K562 (cell line): ENCODE results near the gene HMGB2. TPM values are rescaled to one million over a fixed set of nuclear protein-coding genes. Genes with fewer than 3 reads are reported as not detected.

Experiments
- ATAC-seq: fragments of 200-7000 bp; cut with Tn5 transposase; 3 replicates; pipeline ENCODE4 v1.9.1; 2020; ENCODE audit warnings: moderate library complexity
- BruUV-seq: library from RNA; stranded (reverse); fragments of 400-500 nt; replicated peaks from 2 replicates; lab custom pipeline; 2021; lab: Mats Ljungman, UMichigan
- CTCF ChIA-PET: fragments of 300-600 bp; formaldehyde crosslinking; extraction: SDS; loops from one replicate; lab custom pipeline; 2021; ENCODE audit warnings: low intra/inter-chr PET ratio; lab: Yijun Ruan, JAX
- POLR2A ChIA-PET: fragments of 300-600, 350-650 bp; sonication (Branson Sonifier 250); formaldehyde crosslinking; extraction: SDS; loops from one replicate; lab custom pipeline; 2021; ENCODE audit warnings: antibody characterized with exemption, inconsistent platforms; lab: Yijun Ruan, JAX
- DNase-seq, 4 experiments: peaks; one replicate each; pipeline versions ENCODE4 v3.0.0 to v3.0.0-alpha.2; 2011 to 2018; ENCODE audit warnings: low spot score in 3 of 4, mixed read lengths in 3 of 4; ENCODE audit errors: extremely low read depth in 1 of 4
- FAIRE-seq: peaks from 2 replicates; lab custom pipeline; 2011; peaks lifted over from hg19 to GRCh38; lab: Jason Lieb, UNC
- H2AFZ ChIP-seq: 2 replicates; pipeline ENCODE4 v1.6.0; 2011; ENCODE audit warnings: low read depth, low read length, control low read depth, inconsistent platforms
- H3K27ac ChIP-seq: fragments of 200-600 bp; 3 replicates; pipeline ENCODE4 v1.8.0; 2011; ENCODE audit warnings: low read depth, mild to moderate bottlenecking, control low read depth, inconsistent platforms, low read length, moderate library complexity, mixed read lengths; ENCODE audit errors: extremely low read depth
- H3K27me3 ChIP-seq, 2 experiments: fragments of 300-600 bp in 1 of 2; 2 replicates in 1 of 2; 3 replicates in 1 of 2; pipeline versions ENCODE4 v1.6.0 to v1.8.0; 2011; ENCODE audit warnings: inconsistent platforms in 2 of 2, low read length in 2 of 2, mild to moderate bottlenecking in 1 of 2, mixed read lengths in 1 of 2, moderate library complexity in 1 of 2; ENCODE audit not compliant: control insufficient read depth in 2 of 2, insufficient read depth in 2 of 2
- H3K36me3 ChIP-seq: fragments of 300-600 bp; 3 replicates; pipeline ENCODE4 v1.8.0; 2011; ENCODE audit warnings: mild to moderate bottlenecking, low read length, inconsistent platforms; ENCODE audit not compliant: control insufficient read depth, insufficient read depth
- H3K4me1 ChIP-seq, 2 experiments: fragments of 200-600 bp in 1 of 2; replicated peaks in 1 of 2; 2 replicates in 1 of 2; 3 replicates in 1 of 2; pipeline versions ENCODE4 v1.5.1 to v1.8.0; 2011; ENCODE audit warnings: inconsistent platforms in 2 of 2, low read length in 2 of 2, mild to moderate bottlenecking in 1 of 2, mixed read lengths in 1 of 2, moderate library complexity in 1 of 2; ENCODE audit not compliant: control insufficient read depth in 2 of 2, insufficient read depth in 2 of 2
- H3K4me2 ChIP-seq: 2 replicates; pipeline ENCODE4 v1.6.1; 2011; ENCODE audit warnings: low read length, control low read depth, inconsistent platforms, mixed read lengths; ENCODE audit not compliant: insufficient read depth
- H3K4me3 ChIP-seq: fragments of 200-600 bp; sonication (generic), shearing (Covaris generic); 2 replicates; pipeline ENCODE4 v1.5.1; 2016; ENCODE audit warnings: control low read depth, inconsistent platforms
- H3K79me2 ChIP-seq: fragments of 200-600 bp; 3 replicates; pipeline ENCODE4 v1.8.0; 2011; ENCODE audit warnings: low read length, inconsistent platforms; ENCODE audit not compliant: control insufficient read depth, insufficient read depth
- H3K9ac ChIP-seq, 2 experiments: 2 replicates each; pipeline versions ENCODE4 v1.6.0 to v1.6.1; 2011; ENCODE audit warnings: low read depth in 2 of 2, low read length in 2 of 2, control low read depth in 1 of 2, inconsistent platforms in 1 of 2, mild to moderate bottlenecking in 1 of 2, mixed read lengths in 1 of 2; ENCODE audit not compliant: insufficient read depth in 1 of 2
- H3K9me1 ChIP-seq: one replicate; pipeline ENCODE4 v1.6.0; 2011; ENCODE audit warnings: inconsistent platforms, mild to moderate bottlenecking, low read length, moderate library complexity; ENCODE audit not compliant: control insufficient read depth, insufficient read depth
- H3K9me3 ChIP-seq: replicated peaks from 2 replicates; pipeline ENCODE4 v1.5.1; 2011; ENCODE audit warnings: low read depth, low read length, inconsistent platforms; ENCODE audit not compliant: control insufficient read depth, insufficient read depth
- H4K20me1 ChIP-seq: replicated peaks from 2 replicates; pipeline ENCODE4 v1.6.1; 2011; ENCODE audit warnings: low read length, inconsistent platforms, mixed read lengths; ENCODE audit not compliant: control insufficient read depth, insufficient read depth
- ETV1 ChIP-seq: fragments of 450-650 bp; conservative IDR thresholded peaks from 2 replicates; pipeline ENCODE4 v1.6.1; 2016; ENCODE audit warnings: missing genetic modification characterization, control low read depth, low read depth, missing compliant biosample characterization
- SOX6 ChIP-seq: fragments of 450-650 bp; IDR thresholded peaks from 2 replicates; pipeline ENCODE4 v1.6.1; 2014; ENCODE audit warnings: mild to moderate bottlenecking
- ZNF407 ChIP-seq: fragments of 450-650 bp; IDR thresholded peaks from 2 replicates; pipeline ENCODE4 v1.6.1; 2016; ENCODE audit warnings: low read depth
- WGBS: fragments of 100-300 bp; shearing (Covaris generic); methylation state at CpG from one replicate; pipeline ENCODE4 v1.1.6; 2016; ENCODE audit warnings: low coverage, mixed read lengths; ENCODE audit not compliant: insufficient coverage; ENCODE audit errors: missing lambda C conversion rate; 5-methylcytosine and 5-hydroxymethylcytosine counted together
- in situ Hi-C: fragments of 300-500 bp; cut with MboI; formaldehyde crosslinking; loops from 4 replicates; pipeline ENCODE4 v1.15.0; 2018; ENCODE audit warnings: inconsistent platforms, mixed read lengths
- intact Hi-C: fragments of 100-400 bp; cut with micrococcal nuclease; formaldehyde crosslinking; loops from 2 replicates; pipeline ENCODE4 v1.14.2; 2022
- polyA plus RNA-seq, 8 experiments: library from polyadenylated mRNA; depleted of rRNA in 4 of 8; stranded (reverse) in 5 of 8; unstranded in 3 of 8; fragments of >200 nt; fragmentation: Nextera tagmentation in 2 of 8; fragmentation: Illumina TruSeq in 1 of 8; extraction: Ambion mirVana in 2 of 8; extraction: Trizol in 1 of 8; gene quantifications; 2 replicates each; pipeline versions ENCODE4 v1.2.1 to v1.2.3, GENCODE V29; 2011 to 2014; ENCODE audit warnings: inconsistent platforms in 1 of 8, missing spikeins in 1 of 8
- total RNA-seq, 7 experiments: library from RNA; depleted of rRNA in 6 of 7; stranded (reverse); fragments of >200 nt in 6 of 7; fragmentation: Illumina TruSeq in 2 of 7; extraction: Trizol in 2 of 7; gene quantifications; 2 replicates each; pipeline versions ENCODE4 v1.2.1 to v1.2.3, GENCODE V29; 2011 to 2021; ENCODE audit warnings: low replicate concordance in 1 of 7

HMGB2 gene
- total and polyA plus RNA-seq, 9 of the 15 experiments (the other 6 are each of a cell fraction or from before 2014, with no cell fraction given), result 309 to 822 (median 626) TPM

GRCh38 chr4:173332021-173332487 is 2.1 kb downstream of the HMGB2 start:
- 45% methylated on average over 6 of the region's 6 CpGs for WGBS
- no peak overlapping the region for H2AFZ ChIP-seq
- 0 out of 3 replicates have a peak overlapping the region, but pooled peaks have one; percentile 15 for H3K27ac ChIP-seq
- in situ Hi-C loops, result loop anchor here (5.0 kb wide), 1 partner anchor 35 kb away; no protein-coding TSS in a partner anchor
- POLR2A ChIA-PET, result interaction anchor here (1.0 to 8.8 kb wide), 5 partner anchors 9 to 81 kb away, joined by 3 to 123 read pairs (median 6); partner anchors contain the start of gene SAP30
- H3K4me2 ChIP-seq, result peak overlapping the region; percentile 91
- DNase-seq (no peak), ATAC-seq (no peak), FAIRE-seq (no peak)
- H3K36me3 ChIP-seq, result peaks cover 59% of the 10 kb centered on the region
- peaks cover 55% of the 10 kb centered on the region for H3K79me2 ChIP-seq
- H3K4me1 ChIP-seq, result peaks cover 0 to 13% of the 10 kb centered on the region in 2 experiments; a peak in 2 of 5 replicates
- H3K4me3 ChIP-seq, result peak overlapping the region; percentile 95
- peak overlapping the region; percentile 53 to 99; a peak in 3 of 4 replicates for H3K9ac ChIP-seq
- H3K9me3 ChIP-seq, result no peaks in the 10 kb centered on the region
- BruUV-seq, result no TSS peak
- intact Hi-C loops, result loop anchor here (5.0 to 10.0 kb wide), 2 partner anchors 80 to 953 kb away; partner anchors contain the start of genes CEP44 and FBXO8
- no peaks in the 10 kb centered on the region for H3K27me3 ChIP-seq
- CTCF ChIA-PET, result interaction anchor here (0.6 kb wide), 1 partner anchor 53 kb away, joined by 4 read pairs; no protein-coding TSS in a partner anchor
- no peaks in the 10 kb centered on the region for H3K9me1 ChIP-seq
- no peaks in the 10 kb centered on the region; the same call in 1 of the 2 replicates for H4K20me1 ChIP-seq
- TF ChIP-seq SOX6, result no peak
- 0 out of 2 replicates have a peak, but pooled peaks have one; percentile 27 for TF ChIP-seq ETV1 (tag)
- TF ChIP-seq ZNF407, result 0 out of 2 replicates have a peak, but pooled peaks have one; percentile 11
